NCI-H128 (cell line): ENCODE measurements around the gene SMIM23.
"Not testable (repeated sequence)": the region's sequence is repeated elsewhere in the genome, so short reads cannot be mapped to it uniquely, and the experiment has no call there.

ENCODE experiments used
- DNase-seq: peaks from one replicate; lab custom pipeline; 2025; ENCODE audit not compliant: unreplicated experiment; lab: John Stamatoyannopoulos, UW

The SMIM23 gene

DNA sequence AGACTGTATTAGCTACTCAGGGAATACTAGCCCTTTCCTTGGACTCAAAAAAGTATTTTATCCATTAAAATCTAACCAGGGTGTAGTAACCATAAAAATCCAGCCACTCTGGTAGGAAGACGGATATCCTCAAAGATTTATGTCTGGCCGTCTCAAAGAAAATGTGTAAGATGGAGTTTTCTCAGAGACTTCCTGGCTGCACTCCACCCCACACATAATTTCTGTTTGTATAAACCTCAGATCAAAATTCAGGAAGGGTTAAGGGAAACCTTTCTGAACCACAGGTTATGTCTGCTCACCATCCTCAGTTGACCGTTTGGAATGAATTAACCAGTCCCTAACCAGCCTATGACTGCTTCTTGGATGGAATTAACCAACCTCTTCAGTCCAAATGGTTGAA is 13.8 kb upstream of the SMIM23 start:
- DNase-seq, result no peak

DNA sequence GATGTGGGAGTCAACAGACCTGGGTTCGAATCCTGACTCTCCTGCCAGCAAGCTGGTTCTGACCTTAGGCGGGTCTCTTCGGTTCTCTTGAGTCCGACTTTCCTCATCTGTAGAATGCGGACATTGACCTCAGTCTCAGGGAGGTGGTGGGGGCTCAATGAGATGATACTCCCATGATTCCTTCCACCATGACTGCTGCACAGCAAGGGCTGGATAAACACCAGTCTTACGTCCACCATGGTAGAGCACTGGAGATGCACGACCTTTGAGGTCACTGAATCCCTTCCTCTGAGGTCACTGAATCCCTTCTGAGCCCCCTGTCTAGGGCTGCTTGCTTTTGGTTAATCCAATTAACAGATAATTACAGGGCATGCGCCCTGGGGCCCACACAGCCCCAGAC is 12.5 kb upstream of the SMIM23 start:
- DNase-seq, result no peak

DNA sequence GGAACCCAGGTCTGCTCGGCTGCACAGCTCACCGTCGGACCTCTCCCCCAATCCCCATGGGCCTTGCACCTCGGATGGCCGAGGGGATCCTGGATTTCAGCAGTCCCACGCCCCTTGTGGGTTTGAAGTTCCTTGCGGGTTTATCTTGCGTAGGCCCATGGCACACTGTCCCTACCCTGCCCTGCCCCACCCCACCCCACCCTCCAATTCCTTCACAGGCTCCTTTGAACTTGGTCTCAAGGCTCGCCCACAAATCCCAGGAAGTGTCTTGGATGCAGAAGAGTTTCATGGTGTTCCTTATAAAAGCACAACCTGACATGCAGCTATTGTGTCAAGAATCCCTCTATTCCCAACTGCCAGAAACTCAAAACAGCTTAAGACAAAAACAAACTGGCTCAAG is 11.2 kb upstream of the SMIM23 start:
- no peak for DNase-seq

DNA sequence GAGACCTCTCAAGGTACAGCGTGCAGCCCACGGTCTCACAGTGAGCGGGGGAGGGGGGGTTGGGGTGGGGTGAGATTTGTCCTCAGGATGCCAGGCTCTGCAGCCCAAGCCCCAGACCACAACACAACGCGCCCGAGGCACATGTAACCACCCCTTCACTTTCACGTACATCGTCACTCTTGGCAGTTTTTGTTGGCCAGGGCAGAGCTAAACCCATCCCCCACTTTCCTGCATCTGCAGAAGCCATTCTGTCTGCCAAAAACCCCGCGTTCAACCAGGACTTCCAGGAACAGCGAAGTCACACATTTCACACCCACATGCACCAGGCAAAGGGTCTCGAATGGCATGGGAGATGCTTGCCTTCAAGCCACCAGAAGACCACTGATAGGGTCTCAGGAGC is 9.4 kb upstream of the SMIM23 start:
- no peak for DNase-seq

DNA sequence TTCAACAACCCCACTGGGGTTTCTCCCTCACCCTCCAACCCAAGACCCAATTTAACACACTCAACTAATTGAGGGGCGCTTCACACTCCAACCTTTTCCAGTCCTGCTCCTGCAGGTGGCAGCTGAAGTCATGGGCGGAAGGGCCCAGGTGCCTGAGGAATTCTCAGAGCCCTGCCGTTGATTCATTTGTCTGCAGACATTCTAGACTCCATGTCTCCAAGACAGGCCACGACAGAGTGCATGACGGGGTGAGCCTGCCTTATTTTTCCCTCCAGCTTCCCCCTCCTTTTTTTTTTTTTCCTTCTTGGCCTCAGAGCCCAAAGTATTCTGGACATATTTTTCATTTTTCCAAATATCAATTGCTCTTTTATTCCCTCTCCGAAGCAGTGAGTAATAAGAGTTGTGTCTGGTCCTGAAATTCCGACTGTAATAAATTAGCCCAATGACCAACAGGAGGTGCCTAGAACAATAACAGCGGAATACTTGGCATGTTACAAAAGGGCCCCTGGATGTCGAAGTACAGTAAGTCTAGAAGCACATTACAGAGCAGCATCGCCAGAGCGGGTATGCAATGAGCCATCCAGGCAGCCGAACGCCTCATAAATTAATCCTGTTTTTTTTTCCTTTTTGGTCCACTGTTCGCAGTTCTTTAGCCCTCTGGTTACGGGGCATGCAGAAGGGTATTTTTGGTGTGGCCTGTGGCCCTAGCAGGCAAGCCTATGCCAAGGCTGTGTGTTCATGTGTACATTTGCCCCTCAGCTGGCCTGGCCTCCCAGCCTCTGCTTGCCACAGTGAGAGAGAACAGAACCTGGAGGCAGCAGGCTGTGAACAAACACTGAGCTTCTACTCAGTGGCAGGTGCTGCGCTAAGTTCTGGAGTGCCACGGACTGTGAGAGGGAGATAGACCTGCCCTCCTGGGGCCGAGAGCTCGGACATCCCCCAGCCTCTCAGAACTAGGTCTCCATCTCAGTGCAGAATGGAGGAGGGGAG is 8.6 kb upstream of the SMIM23 start:
- DNase-seq, result no peak

DNA sequence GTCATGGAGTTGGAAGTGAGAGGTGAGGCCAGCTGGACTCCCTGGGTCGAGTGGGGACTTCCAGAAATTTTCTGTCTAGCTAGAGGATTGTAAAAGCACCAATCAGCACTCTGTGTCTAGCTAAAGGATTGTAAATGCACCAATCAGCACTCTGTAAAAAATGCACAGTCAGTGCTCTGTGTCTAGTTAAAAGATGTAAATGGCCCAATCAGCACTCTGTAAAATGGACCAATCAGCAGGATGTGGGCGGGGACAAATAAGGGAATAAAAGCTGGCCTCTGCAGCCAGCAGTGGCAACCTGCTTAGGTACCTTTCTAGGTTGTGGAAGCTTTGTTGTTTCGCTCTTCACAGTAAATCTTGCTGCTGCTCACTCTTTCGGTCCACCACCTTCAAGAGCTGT is 3.9 kb upstream of the SMIM23 start:
- not testable (repeated sequence) for DNase-seq

DNA sequence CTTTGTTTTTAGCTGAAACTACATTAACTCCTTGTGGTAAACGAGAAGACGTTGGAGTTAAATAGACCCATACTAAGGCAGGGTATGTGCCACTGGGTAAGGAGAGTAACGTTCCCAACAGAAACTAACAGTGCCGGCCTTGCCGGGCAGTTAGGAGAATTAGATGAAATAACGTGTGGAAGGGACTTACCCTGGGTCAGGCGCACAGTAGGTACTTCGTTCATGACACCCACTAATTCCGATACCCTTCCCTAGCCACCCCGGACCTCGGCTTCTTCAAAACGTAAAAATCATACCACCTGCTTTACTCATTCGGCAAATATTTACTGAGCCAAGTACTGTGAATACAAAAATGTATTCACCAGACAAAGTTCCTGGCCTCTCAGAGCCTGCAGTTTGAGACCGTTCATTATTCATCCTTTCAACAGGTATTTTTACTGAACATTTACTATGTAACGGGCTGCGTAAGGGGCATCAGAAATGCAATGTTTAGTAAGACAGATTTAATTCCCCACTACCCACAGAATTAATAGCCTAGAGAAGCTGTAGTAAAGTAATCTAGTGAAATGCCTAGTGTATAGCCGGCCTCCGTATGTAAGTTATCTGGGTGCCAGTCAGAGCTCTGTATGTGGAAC is 3.2 kb upstream of the SMIM23 start:
- no peak for DNase-seq

DNA sequence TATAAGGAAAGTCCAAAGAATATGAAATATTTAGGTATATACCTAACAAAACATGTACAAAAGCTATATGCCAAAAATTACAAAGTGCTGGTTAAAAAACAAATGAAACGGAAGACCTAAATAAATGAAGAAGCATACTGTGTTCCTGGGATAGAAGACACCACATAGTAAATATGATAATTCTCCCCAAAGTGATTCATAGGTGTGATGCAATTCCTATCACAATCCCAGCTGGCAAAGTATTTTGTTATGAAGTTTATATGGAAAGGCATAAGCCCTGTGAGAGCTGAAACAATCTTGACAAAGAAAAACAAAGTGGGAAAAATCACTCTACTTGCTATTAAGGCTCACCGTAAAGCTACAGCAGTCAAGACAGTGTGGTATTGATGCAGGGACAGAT is 2.6 kb upstream of the SMIM23 start:
- DNase-seq, result no peak

DNA sequence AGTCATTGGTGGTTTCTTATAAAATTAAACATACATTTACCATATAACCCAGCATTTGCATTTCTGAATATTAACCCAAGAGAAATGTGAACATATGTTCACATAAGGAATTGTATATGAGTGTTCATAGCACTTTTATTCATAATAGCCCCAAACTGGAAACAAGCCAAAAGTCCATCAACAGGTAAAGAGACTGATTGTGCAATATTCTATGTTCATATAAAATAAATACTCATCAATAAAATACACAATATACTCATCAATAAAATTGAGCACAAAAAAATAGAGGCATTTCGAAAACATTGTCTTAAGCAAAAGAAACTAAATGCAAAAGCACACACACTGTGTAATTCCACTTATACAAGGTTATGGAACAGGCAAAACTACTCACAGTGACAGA is 3.7 kb downstream of the SMIM23 start:
- no peak for DNase-seq

DNA sequence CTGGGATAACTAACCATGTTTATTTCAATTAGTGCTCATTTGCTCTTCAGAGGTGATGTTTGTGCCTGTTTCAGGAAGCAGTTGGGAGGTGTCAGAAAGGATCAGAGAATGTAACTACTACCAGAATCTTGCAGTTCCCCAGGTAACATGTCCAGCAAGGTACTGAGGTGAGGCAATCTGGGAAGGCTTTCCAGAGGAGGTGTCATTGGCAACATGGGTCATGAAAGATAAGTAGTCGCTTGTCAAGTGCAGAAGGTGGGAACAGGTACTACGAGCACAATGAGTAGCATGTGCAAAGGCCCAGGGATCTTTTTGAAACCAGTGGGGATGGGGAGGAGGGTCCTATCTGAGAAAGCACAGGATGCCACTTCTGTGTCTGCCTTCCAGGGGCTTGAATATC is 4.8 kb downstream of the SMIM23 start:
- no peak for DNase-seq

DNA sequence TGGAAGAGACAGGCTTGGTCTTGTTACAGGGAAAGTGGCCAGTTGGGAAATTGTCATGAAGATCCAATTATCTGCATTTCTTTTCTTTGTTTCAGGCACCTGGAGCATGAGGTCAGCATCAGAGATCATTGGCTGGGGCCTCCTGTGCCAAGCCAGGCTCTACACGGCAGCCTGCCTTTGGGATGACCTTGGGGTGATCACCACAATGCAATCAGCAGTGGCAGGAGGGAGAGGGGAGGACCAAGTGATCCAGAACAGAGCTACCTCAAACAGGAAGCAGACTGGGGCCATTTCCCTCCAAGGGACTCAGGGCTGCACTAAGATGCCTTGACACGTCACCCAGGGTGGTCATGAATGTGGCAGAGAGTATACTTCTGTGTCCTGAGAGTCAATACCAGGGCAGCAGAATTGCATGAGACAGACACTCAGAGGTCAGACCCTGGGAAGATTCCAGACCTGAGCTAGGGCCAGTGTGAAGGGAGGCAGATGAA is 8.9 kb downstream of the SMIM23 start:
- DNase-seq, result no peak

DNA sequence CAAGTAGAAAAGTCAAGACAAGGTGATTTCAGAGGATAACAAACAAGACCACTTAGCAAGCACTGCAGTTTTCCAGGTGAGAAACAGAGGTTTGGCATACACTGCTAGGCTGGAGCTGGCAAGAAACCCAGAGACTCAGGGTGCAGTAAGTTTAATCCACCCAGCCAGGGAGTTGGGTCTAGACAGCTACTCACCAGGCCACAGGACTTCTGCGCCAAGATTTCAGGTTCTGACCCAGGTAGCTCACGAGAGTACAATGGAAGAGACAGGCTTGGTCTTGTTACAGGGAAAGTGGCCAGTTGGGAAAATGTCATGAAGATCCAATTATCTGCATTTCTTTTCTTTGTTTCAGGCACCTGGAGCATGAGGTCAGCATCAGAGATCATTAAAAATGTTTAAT is 9.8 kb downstream of the SMIM23 start:
- DNase-seq, result no peak

DNA sequence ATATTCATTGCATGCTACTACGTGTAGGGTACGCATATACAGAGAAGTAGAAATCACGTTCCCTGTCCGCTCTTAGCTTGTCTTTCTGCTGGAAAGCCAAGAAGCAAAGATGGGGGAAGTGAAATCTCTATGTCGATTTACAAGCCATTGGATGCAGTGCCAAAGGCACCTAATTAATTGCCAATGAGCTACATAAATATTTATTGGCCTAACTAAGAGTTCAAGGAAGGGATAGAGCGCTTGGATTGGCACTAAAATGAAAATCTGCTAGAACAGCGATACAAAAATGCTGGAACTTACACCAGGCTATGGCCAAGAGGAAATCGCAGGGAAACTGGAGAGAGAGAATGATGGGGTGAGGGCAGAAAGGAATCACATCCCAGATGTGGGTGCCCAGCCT is 10.8 kb downstream of the SMIM23 start:
- DNase-seq, result no peak

DNA sequence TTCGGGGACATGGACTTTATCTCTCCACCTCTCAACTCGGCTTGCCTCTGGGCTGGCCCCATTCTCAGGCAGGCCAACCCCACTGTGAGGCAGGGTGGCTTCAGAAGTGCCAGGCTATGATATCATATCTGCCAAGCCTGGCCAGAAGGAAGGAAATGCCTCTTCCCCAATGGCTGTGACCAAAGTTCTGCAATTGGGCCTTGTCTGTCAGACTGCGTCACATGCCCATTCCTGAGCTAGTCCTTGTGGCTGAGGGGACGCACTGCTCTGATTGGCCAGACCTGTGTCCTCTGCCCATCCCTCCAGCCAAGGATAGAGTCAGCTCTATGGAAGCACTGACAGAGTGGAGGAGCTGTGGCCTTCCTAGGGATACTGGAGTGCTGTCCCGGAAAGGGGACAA is 11.9 kb downstream of the SMIM23 start:
- no peak for DNase-seq

DNA sequence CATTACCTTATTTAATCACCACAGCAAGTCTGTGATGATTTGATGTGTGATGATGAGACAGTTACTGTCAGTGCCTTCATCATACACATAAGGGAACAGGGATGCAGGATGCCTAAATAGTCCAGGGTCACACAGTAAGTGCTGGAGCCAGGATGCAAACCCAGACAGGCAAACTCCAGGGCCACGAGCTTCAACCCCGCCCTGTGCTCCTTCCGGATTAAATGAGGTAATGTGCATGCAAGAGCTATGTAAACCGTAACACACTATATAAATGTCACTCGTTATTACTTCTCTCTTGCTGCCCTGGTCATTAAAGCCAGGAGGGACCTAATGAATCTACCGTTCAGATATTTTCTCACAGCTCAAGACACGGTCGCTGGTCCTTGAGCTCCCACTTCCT is 12.8 kb downstream of the SMIM23 start:
- DNase-seq, result no peak

DNA sequence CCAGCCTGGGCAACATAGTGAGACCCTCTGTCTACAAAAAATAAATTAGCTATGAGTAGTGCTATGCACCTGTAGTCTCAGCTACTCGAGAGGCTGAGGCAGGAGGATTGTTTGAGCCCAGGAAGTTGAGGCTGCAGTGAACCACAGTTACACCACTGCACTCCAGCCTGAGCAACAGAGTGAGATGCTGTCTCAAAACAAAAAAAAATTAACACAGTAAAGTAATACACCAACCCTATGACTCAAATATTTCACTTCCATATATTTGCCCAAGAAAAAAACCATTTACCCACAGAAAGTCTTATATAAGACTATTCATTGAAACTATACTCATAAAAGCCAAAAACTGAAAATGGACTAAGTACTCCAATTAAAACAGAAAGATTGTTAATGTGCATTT is 16.2 kb downstream of the SMIM23 start:
- no peak for DNase-seq

DNA sequence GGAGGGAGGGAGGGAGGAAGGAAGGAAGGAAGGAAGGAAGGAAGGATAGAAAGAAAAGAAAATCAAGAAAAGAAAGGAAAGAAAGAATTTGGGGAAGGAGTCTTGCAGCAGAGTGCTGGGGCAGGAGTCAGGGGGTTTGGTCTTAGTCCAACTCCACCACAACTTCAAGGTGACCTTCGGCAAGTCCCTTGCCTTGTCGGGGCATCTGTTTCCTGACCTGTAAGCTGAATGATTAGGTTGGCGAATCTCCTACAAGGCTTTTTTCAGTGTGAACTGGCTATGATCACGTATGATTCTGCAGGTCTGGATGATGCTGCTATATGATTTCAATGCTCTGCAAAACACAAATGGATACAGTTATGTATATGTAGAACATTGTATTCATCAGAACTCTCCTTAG is 20.1 kb downstream of the SMIM23 start:
- no peak for DNase-seq

DNA sequence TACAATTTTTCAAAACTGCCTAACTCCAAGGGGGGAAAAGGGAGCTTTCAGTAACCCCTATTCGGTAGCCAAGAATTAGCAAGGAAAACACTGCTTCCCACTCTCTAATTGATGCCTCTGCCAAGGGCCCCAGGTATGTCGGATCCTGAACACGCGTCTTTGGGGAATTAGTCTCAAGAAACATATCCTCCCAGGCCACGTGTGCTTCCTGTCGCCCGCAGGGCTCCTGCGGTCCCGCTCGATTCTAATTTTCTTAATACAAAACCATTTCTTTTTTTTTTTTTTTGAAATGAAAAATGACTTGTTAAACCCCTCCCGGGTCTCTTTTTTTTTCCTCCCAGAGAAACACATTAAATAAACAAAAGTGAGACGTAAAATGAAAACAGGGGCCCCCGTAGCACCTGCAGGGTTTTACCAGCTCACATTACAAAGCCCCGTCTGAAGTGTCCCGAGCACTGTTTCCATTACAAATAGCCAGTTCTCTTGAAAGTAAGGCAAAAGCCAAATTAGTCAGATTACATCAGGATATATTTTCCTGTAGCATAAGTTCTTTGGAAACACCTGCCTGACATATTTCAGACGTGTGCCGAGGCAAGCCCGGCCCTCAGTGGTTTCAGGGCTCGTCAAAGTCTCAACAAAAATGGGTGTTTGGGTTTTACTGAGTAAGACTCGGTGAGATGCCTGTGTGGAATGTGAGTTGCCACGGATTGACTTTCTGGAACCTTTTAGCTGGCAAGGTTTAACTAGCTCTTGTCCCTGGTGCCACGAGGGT is 21.5 kb downstream of the SMIM23 start:
- DNase-seq, result no peak

DNA sequence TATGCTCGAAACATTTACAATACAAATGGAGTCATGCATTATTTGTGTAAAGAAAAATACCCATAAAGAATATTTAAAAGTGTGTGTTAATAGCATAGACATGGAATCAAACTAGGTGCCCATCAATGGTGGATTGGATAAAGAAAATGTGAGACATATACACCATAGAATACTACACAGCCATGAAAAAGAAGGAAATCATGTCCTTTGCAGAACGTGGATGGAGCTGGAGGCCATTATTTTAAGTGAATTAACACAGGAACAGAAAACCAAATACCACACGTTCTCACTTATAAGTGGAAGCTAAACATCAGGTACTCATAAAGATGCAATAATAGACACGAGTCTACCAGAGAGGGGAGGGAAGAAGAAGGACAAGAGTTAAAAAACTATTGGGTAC is 22.8 kb downstream of the SMIM23 start:
- no peak for DNase-seq

DNA sequence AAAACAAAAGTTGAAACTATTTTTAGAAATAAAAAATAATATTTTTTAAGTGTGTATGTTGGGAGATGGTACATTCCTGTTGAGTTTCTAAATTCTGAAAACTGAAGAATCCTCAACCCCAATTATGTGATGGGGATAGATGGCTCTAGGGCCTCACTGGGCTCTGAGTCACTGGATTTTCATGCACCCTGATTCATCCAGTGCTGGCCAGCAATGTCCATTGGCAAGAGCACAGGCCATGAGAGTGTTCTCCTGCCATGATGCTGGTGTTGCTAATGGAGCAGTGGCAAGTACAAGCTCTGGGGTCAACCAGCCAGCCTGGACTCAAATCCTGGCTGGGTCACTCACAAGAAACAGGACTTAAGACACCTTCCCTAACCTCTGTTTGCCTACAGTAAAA is 23.3 kb downstream of the SMIM23 start:
- DNase-seq, result no peak

DNA sequence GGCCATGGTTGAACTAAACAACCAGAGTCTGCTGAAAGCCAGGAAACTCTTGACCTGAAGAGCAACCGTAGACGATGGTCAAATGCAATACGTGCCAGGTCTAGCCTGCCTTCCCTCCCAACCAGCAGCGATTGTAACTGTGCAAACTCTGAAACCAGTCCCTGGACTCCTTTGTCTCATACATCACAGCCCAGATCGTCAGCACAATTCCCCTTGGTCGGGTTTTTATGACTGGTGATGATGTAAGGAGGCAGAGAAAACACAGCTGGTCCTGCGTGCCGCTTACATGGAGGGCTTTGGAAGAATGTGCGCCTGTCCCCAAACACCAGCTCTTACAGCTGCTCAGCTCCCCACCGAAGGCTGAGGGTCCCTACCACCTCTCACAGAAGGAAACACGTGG is 24.6 kb downstream of the SMIM23 start:
- DNase-seq, result no peak

DNA sequence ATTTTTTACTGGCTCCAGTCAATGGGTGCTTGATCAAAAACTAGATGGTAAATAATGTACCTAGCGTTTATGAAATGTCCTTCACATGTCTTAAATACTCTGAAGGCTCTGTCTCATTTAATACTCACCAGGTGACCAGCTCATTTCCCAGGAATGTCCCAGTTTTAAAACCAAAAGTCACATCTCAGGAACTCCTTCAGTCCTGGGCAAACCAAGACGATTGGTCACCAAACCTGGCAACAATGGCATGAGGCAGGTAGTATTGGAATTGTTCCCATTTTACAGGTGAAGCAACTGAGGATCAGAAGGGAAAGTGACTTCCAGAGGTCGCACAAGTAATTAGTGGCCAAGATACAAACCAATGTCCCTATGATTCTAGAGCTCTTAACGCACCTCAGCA is 27.7 kb downstream of the SMIM23 start:
- no peak for DNase-seq
